Parathyroid adenoma (tissue), 2 donors: Measurements from ENCODE around the gene KRTAP2-1.

Source experiments
- H2AFZ ChIP-seq: fragments of 300-600 bp; sonication (generic); one replicate; pipeline ENCODE4 v1.7.0; 2017; ENCODE audit warnings: antibody characterized with exemption, mild to moderate bottlenecking
- H3K27ac ChIP-seq: fragments of 300-600 bp; sonication (generic); one replicate; pipeline ENCODE4 v1.7.0; 2017
- H3K27me3 ChIP-seq: fragments of 300-600 bp; sonication (generic); one replicate; pipeline ENCODE4 v1.7.0; 2017; ENCODE audit warnings: low read length; ENCODE audit not compliant: control insufficient read depth, insufficient read depth
- H3K36me3 ChIP-seq: fragments of 300-600 bp; sonication (generic); one replicate; pipeline ENCODE4 v1.7.0; 2017; ENCODE audit warnings: low read length; ENCODE audit not compliant: control insufficient read depth, insufficient read depth
- H3K4me1 ChIP-seq: fragments of 300-600 bp; sonication (generic); one replicate; pipeline ENCODE4 v1.7.0; 2017; ENCODE audit warnings: control low read depth
- H3K4me2 ChIP-seq: fragments of 300-600 bp; sonication (generic); one replicate; pipeline ENCODE4 v1.7.0; 2017; ENCODE audit warnings: low read length
- H3K4me3 ChIP-seq: fragments of 300-600 bp; sonication (generic); one replicate; pipeline ENCODE4 v1.7.0; 2017; ENCODE audit warnings: low read depth, low read length
- H3K79me2 ChIP-seq: fragments of 300-600 bp; sonication (generic); one replicate; pipeline ENCODE4 v1.7.0; 2017; ENCODE audit warnings: control low read depth
- H3K9ac ChIP-seq: fragments of 300-600 bp; sonication (generic); one replicate; pipeline ENCODE4 v1.7.0; 2017; ENCODE audit warnings: mild to moderate bottlenecking
- H3K9me3 ChIP-seq: fragments of 300-600 bp; sonication (generic); one replicate; pipeline ENCODE4 v1.7.0; 2017; ENCODE audit warnings: low read length; ENCODE audit not compliant: control insufficient read depth
- CTCF ChIP-seq: fragments of 300-600 bp; sonication (generic); IDR thresholded peaks from one replicate; pipeline ENCODE4 v1.7.0; 2017; ENCODE audit warnings: antibody characterized with exemption, mild to moderate bottlenecking
- donor health status: primary hyperparathyroidism.

KRTAP2-1 gene

DNA sequence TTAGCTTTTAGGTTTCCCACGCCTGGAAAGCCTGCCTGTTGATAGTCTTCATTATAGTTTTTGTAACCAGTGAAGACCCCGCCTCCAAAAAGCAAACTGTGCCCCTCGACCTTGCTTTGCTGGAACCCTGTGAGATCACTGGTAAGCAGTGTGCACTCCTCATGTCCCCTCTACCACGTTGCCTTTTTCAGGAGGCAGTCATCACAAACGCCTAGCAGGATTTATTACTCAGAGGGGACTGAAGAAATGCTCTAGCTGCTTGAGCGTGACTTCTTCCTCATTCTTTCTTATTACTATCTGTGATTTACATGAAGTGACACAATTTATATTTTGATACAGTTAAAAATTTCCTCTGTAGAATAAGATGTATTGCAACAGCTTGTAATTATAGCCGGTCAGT, 31.7 kb downstream of the KRTAP2-1 start:
- H3K36me3 ChIP-seq: no peaks in the 10 kb centered on the region
- H2AFZ ChIP-seq: no peak overlapping the region
- no peaks in the 10 kb centered on the region for H3K9me3 ChIP-seq
- H3K27me3 ChIP-seq: no peaks in the 10 kb centered on the region
- no peaks in the 10 kb centered on the region for H3K79me2 ChIP-seq
- H3K9ac ChIP-seq: no peak overlapping the region
- H3K4me2 ChIP-seq: no peak overlapping the region
- H3K27ac ChIP-seq: no peak overlapping the region
- H3K4me3 ChIP-seq: no peak overlapping the region
- no peaks in the 10 kb centered on the region for H3K4me1 ChIP-seq
- TF ChIP-seq CTCF: no peak

GRCh38 chr17:41013606-41014005, 33.5 kb downstream of the KRTAP2-1 start:
- H3K9ac ChIP-seq: no peak overlapping the region
- no peak overlapping the region for H3K4me2 ChIP-seq
- H3K79me2 ChIP-seq: no peaks in the 10 kb centered on the region
- H3K27me3 ChIP-seq: no peaks in the 10 kb centered on the region
- no peak overlapping the region for H2AFZ ChIP-seq
- H3K9me3 ChIP-seq: no peaks in the 10 kb centered on the region
- no peak for TF ChIP-seq CTCF
- H3K27ac ChIP-seq: no peak overlapping the region
- no peaks in the 10 kb centered on the region for H3K36me3 ChIP-seq
- H3K4me1 ChIP-seq: no peaks in the 10 kb centered on the region
- H3K4me3 ChIP-seq: no peak overlapping the region

GRCh38 chr17:41013181-41013580, 33.9 kb downstream of the KRTAP2-1 start:
- no peak overlapping the region for H2AFZ ChIP-seq
- no peaks in the 10 kb centered on the region for H3K9me3 ChIP-seq
- H3K79me2 ChIP-seq: no peaks in the 10 kb centered on the region
- H3K27ac ChIP-seq: no peak overlapping the region
- H3K4me3 ChIP-seq: no peak overlapping the region
- no peak overlapping the region for H3K9ac ChIP-seq
- no peak for TF ChIP-seq CTCF
- no peaks in the 10 kb centered on the region for H3K4me1 ChIP-seq
- no peaks in the 10 kb centered on the region for H3K36me3 ChIP-seq
- no peaks in the 10 kb centered on the region for H3K27me3 ChIP-seq
- H3K4me2 ChIP-seq: no peak overlapping the region

DNA sequence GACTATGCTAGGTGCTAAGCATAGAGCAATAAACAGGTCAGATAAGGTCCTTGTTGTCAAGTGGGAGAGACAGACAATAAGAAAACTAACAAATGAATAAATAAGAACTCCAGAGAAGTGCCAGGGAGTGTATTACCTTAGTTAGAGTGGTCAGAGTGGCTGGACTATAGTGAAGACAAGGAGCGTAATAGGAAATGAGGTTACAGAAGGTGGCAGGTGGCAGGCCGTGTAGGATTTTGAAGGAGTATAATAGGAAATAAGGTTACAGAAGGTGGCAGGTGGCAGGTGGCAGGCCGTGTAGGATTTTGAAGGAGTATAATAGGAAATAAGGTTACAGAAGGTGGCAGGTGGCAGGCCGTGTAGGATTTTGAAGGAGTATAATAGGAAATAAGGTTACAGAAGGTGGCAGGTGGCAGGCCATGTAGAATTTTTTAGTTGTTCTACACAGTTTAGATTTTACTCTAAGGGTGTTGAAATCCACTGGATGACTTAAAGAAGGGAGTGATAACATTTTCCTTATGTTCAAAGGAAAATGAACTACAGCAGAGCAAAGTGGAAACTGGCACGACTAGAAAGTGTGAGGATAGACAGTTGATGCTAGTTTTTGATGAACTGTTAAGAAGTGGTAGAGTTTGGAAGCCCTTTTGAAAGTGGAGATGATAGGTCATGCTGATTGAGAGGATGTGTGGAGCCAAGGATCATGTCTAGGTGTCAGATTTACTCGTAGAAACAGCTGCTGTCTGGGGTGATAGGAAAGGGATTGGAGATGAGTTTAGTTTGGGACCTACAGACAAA, 34.6 kb downstream of the KRTAP2-1 start:
- H3K4me3 ChIP-seq: no peak overlapping the region
- H3K9ac ChIP-seq: no peak overlapping the region
- H3K4me2 ChIP-seq: no peak overlapping the region
- H3K79me2 ChIP-seq: no peaks in the 10 kb centered on the region
- H3K27me3 ChIP-seq: no peaks in the 10 kb centered on the region
- H3K4me1 ChIP-seq: no peaks in the 10 kb centered on the region
- H2AFZ ChIP-seq: no peak overlapping the region
- H3K36me3 ChIP-seq: no peaks in the 10 kb centered on the region
- H3K9me3 ChIP-seq: no peaks in the 10 kb centered on the region
- H3K27ac ChIP-seq: no peak overlapping the region
- no peak for TF ChIP-seq CTCF

- Histone ChIP-seq H3K4me2 (no peak overlapping the region), H3K9ac (no peak overlapping the region), H3K27ac (no peak overlapping the region), H3K79me2 (no peaks in the 10 kb centered on the region), H3K27me3 (no peaks in the 10 kb centered on the region), H3K4me1 (no peaks in the 10 kb centered on the region), H3K4me3 (no peak overlapping the region), H3K36me3 (no peaks in the 10 kb centered on the region), H3K9me3 (no peaks in the 10 kb centered on the region), H2AFZ (no peak overlapping the region)
- no peak for TF ChIP-seq CTCF
Measured at GRCh38 chr17:41010441-41010840, 36.7 kb downstream of the KRTAP2-1 start.
